GM12891 (cell line): Measurements from ENCODE around the gene PCSK5.

Experiments used
- DNase-seq: peaks from one replicate; pipeline ENCODE4 v3.0.0; 2011; ENCODE audit warnings: low spot score; ENCODE audit not compliant: insufficient read length
- FAIRE-seq: peaks from 2 replicates; lab custom pipeline; 2011; peaks lifted over from hg19 to GRCh38; lab: Jason Lieb, UNC
- PAX5 ChIP-seq: IDR thresholded peaks from 2 replicates; pipeline ENCODE4 v1.6.1; 2011; ENCODE audit warnings: low read length, moderate library complexity, mild to moderate bottlenecking; ENCODE audit not compliant: insufficient read depth, severe bottlenecking
- POLR2A ChIP-seq: IDR thresholded peaks from 2 replicates; pipeline ENCODE4 v1.6.1; 2011; ENCODE audit warnings: low read depth, low read length, control low read depth
- POLR2AphosphoS5 ChIP-seq: IDR thresholded peaks from 2 replicates; pipeline ENCODE4 v1.6.1; 2011; ENCODE audit warnings: low read depth, low read length, control low read depth
- POU2F2 ChIP-seq: IDR thresholded peaks from 2 replicates; pipeline ENCODE4 v1.6.1; 2011; ENCODE audit warnings: low read depth, mild to moderate bottlenecking, control low read depth, low read length, moderate library complexity
- SPI1 ChIP-seq: IDR thresholded peaks from 2 replicates; pipeline ENCODE4 v1.6.1; 2011; ENCODE audit warnings: low read depth, low read length, control low read depth
- TAF1 ChIP-seq: IDR thresholded peaks from 2 replicates; pipeline ENCODE4 v1.6.1; 2011; ENCODE audit warnings: low read depth, low read length, control low read depth

PCSK5 gene

DNA sequence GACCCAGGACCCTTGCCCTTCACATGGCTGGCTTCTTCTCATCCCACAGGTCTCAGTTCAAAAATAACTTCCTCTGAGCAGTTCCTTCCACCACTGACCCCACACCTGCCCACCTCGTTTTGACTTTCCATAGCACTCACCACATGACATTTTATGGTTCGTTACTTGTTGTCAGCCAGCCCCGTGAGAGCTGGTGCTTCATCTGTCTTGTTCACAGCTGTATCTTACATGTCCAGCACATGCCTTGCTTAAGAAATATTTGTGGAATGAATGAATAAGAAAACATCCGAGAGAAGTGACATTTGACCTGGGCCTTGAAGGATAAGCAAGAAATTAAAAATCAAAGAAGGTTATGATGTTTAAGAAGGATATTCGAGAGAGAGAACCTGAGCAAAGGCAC is 309.8 kb downstream of the PCSK5 start:
- DNase-seq (no peak), FAIRE-seq (no peak)
- TF ChIP-seq TAF1 (no peak), POLR2A (no peak), PAX5 (no peak), SPI1 (no peak), POU2F2 (no peak), POLR2AphosphoS5 (no peak)

DNA sequence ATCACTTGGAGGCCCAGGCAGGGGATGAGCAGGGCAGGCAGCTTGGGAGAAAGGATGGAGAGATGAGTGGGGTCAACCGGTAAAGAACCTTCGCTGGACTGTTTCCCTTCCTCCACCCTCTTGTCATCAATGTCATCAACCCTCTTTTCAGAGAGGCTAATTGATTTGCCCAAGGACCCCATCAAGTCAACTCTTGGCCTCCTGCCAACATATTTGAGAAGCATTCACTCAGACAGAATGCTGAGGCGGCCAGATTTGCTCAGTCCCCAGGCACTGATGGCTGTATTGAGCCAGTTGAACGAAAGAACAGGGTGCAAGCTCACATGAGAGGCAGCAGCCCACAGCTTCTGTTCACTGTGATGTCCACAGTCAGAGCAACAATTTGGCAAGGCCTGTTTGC is 310.3 kb downstream of the PCSK5 start:
- FAIRE-seq (no peak), DNase-seq (no peak)
- TF ChIP-seq SPI1 (no peak), PAX5 (no peak), POLR2A (no peak), POU2F2 (no peak), POLR2AphosphoS5 (no peak), TAF1 (no peak)

DNA sequence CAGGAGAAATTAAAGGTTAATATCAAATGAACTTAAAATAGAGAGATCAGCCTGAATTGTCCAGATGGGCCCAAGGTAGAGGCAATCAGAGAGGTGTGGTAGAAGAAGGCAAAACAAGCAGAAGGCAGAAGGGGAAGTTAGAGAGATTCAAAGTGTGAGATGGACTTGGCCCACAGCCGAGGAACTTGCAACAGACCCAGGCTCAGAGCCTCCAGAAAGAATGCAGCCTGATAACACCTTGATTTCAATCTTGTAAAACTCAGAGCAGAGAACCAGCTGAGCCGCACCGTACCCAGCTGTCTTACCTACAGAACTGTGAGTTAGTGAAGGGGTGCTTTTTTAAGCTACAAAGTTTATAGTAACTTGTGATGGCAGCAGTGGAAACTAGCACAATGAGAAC is 312.9 kb downstream of the PCSK5 start:
- TF ChIP-seq SPI1 (no peak), POU2F2 (no peak), POLR2A (no peak), POLR2AphosphoS5 (no peak), PAX5 (no peak), TAF1 (no peak)
- FAIRE-seq = no peak
- DNase-seq = no peak

DNA sequence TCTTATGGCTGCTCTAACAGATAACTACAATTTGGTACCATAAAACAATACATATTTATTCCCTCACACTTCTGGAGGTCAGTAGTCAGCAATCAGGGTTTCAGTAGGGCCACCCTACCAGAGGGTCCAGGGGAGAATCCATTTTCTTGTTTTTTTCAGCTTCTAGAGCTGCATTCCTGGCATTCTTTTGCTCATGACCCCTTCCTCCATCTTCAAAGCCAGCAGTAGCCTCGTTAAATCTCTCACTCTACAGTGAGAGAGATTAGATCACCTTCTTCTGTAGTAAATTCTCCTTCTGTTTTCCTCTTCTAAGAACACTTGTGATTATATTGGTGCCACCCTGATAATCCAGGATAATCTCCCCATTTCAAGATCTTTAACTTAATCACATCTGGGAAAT is 316.3 kb downstream of the PCSK5 start:
- FAIRE-seq (no peak), DNase-seq (no peak)
- no peak for TF ChIP-seq POLR2AphosphoS5
- TF ChIP-seq PAX5 = no peak
- TF ChIP-seq TAF1 = no peak
- no peak for TF ChIP-seq POU2F2
- no peak for TF ChIP-seq SPI1
- no peak for TF ChIP-seq POLR2A

DNA sequence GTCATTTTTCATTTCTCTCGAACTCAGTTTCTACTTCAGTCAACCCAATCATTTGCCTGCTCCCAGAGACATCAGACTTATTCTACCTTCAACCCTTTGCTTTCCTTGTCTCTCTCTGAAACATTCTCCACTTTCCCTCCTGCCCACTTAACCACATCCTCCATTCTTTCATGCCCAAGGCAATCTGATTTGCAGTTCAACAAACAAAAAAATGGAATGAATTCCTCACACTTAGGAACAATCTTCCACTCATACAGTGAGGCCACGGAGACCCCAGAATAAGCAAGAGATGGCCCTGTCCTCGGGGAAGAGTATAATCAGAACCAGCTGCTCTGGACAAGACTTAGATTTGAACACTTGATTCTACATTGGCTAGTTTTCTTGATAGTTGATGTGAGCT is 323.3 kb downstream of the PCSK5 start:
- no peak for DNase-seq
- no peak for FAIRE-seq
- no peak for TF ChIP-seq PAX5
- no peak for TF ChIP-seq TAF1
- TF ChIP-seq POU2F2 = no peak
- TF ChIP-seq POLR2AphosphoS5 = no peak
- TF ChIP-seq SPI1 = no peak
- TF ChIP-seq POLR2A = no peak

GRCh38 chr9:76215066-76215465 is 324.6 kb downstream of the PCSK5 start:
- DNase-seq (no peak), FAIRE-seq (no peak)
- TF ChIP-seq PAX5 (no peak), POLR2A (no peak), POU2F2 (no peak), POLR2AphosphoS5 (no peak), SPI1 (no peak), TAF1 (no peak)

DNA sequence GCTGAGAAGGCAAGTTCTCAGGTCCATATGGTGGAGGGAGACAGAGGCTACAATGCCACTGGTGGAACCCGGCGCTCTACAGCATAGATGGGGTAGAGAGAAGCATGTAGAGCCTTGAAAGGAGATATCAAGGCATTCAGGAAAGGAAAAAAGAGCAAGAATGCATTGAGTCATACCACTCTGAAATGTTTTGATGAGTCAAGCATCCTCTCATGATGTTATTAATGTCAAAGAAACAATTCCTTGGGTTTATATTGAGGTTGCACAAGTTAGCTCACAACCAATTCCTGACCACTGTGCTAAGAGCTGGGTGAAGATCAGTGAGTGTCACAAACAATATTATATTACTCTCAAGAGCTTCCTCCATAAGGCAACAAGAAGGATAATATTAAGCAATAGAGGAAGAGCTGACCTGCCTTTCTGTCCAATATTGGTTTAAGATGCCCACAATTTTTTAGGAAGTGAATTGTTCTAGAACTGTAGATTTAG is 325.7 kb downstream of the PCSK5 start:
- DNase-seq (no peak), FAIRE-seq (no peak)
- no peak for TF ChIP-seq POLR2A
- TF ChIP-seq TAF1 = no peak
- no peak for TF ChIP-seq SPI1
- no peak for TF ChIP-seq POU2F2
- no peak for TF ChIP-seq PAX5
- TF ChIP-seq POLR2AphosphoS5 = no peak

- DNase-seq (no peak), FAIRE-seq (no peak)
- no peak for TF ChIP-seq PAX5
These were observed 327.8 kb downstream of the PCSK5 start for GRCh38 chr9:76218117-76218885.

DNA sequence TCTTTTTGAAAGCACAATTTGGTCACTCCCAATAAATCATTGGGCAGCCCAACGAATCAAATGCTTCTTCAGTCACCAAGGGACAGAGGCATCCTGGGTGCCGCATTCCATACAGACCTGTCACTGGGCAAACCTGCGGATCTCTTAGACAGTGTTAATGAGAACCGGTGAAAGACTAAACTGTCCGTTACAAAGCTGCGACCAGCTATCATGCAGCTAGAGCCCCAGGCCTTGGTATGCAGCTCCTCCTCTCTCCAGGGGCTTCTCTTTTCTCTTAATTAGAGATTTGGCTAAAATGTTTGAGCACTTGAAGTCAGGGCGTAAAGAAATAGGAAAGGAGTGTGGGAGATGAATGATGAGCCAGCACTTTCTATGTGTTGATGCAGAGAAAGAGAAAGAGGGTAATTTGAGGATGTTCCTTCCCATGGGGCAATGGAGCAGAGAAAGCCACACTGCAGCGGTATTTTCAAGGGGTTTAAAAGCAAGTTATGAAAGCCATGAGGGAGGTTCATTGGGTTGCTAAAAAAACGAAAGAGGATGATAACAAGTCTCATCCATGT is 328.5 kb downstream of the PCSK5 start:
- FAIRE-seq (no peak), DNase-seq (no peak)
- TF ChIP-seq PAX5 (no peak), POU2F2 (no peak), POLR2A (no peak), SPI1 (no peak), POLR2AphosphoS5 (no peak), TAF1 (no peak)

DNA sequence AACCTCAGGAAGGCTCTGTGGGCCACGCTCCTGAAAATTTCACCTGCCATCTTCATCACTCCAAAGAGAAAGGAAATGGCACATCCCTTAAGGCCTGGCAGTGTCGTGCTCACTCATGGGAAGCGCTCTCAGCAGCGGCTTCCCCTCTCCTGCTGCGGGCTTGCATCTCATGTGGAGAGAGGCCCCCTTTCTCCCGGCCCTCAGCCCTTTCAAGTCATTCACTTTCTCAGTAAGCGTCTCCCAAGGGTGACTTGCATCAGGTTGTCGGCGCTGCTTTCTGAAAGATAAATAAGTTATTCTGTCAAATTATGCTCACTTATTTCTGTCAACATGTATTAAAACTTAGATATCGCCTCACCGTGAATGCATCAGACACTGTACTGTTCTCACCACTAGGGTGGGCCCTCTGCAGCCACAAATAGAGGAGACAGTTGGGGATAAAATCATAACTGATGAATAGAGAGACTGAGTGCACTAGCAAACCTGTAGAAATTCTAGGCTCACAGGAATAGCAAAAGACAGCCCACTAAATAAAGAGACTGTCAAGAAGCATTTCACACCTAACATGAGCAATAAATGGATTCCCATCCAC is 329.2 kb downstream of the PCSK5 start:
- no peak for TF ChIP-seq SPI1
- no peak for TF ChIP-seq TAF1
- TF ChIP-seq POLR2AphosphoS5 = no peak
- TF ChIP-seq PAX5 = no peak
- TF ChIP-seq POU2F2 = no peak
- no peak for TF ChIP-seq POLR2A
- FAIRE-seq = no peak
- no peak for DNase-seq
